GM19023 (cell line): ENCODE measurements around the gene RABGAP1L.
"Not testable (repeated sequence)": the region's sequence is repeated elsewhere in the genome, so short reads cannot be mapped to it uniquely, and the experiment has no call there.

Source experiments
- ATAC-seq: cut with Tn5 transposase; IDR thresholded peaks from one replicate; pipeline ENCODE4 v1.9.1; 2021; ENCODE audit warnings: mild to moderate bottlenecking, moderate library complexity; ENCODE audit not compliant: unreplicated experiment

RABGAP1L gene

GRCh38 chr1:174358344-174358743, 199.0 kb downstream of the RABGAP1L start:
- ATAC-seq, result no peak

GRCh38 chr1:174358786-174359453, 199.6 kb downstream of the RABGAP1L start:
- no peak for ATAC-seq

- no peak for ATAC-seq
Observed at GRCh38 chr1:174359454-174359805, 200.1 kb downstream of the RABGAP1L start.

- ATAC-seq, result no peak
Observed at GRCh38 chr1:174364996-174365736, 205.8 kb downstream of the RABGAP1L start.

GRCh38 chr1:174366946-174367345, 207.6 kb downstream of the RABGAP1L start:
- ATAC-seq, result no peak

GRCh38 chr1:174367892-174368291, 208.6 kb downstream of the RABGAP1L start:
- ATAC-seq, result no peak

GRCh38 chr1:174376030-174376429, 216.7 kb downstream of the RABGAP1L start:
- no peak for ATAC-seq

GRCh38 chr1:174391716-174392115, 232.4 kb downstream of the RABGAP1L start:
- ATAC-seq, result no peak

GRCh38 chr1:174393885-174394284, 234.6 kb downstream of the RABGAP1L start:
- ATAC-seq, result no peak

GRCh38 chr1:174397261-174397660, 237.9 kb downstream of the RABGAP1L start:
- no peak for ATAC-seq

GRCh38 chr1:174398246-174398645, 238.9 kb downstream of the RABGAP1L start:
- ATAC-seq, result no peak

GRCh38 chr1:174399211-174399610, 239.9 kb downstream of the RABGAP1L start:
- no peak for ATAC-seq

- ATAC-seq, result no peak
Observed at GRCh38 chr1:174401075-174401474, 241.8 kb downstream of the RABGAP1L start.

GRCh38 chr1:174405219-174405618, 245.9 kb downstream of the RABGAP1L start:
- ATAC-seq, result no peak

GRCh38 chr1:174406421-174406820, 247.1 kb downstream of the RABGAP1L start:
- no peak for ATAC-seq

GRCh38 chr1:174407665-174408064, 248.3 kb downstream of the RABGAP1L start:
- ATAC-seq, result no peak

GRCh38 chr1:174408146-174408545, 248.8 kb downstream of the RABGAP1L start:
- no peak for ATAC-seq

- ATAC-seq, result not testable (repeated sequence)
Observed at GRCh38 chr1:174409801-174410200, 250.5 kb downstream of the RABGAP1L start.

- no peak for ATAC-seq
Observed at GRCh38 chr1:174413632-174414031, 254.3 kb downstream of the RABGAP1L start.

- ATAC-seq, result no peak
Observed at GRCh38 chr1:174414203-174414602, 254.9 kb downstream of the RABGAP1L start.

GRCh38 chr1:174415506-174415905, 256.2 kb downstream of the RABGAP1L start:
- no peak for ATAC-seq

GRCh38 chr1:174417921-174418320, 258.6 kb downstream of the RABGAP1L start:
- ATAC-seq, result no peak

GRCh38 chr1:174425121-174425520, 265.8 kb downstream of the RABGAP1L start:
- ATAC-seq, result no peak
